CD14-positive monocyte (primary cell): ENCODE data around the gene CADM1. TPM values are rescaled to one million over a fixed set of nuclear protein-coding genes. Genes with fewer than 3 reads are reported as not detected.

Experiments
- DNase-seq, 3 donors: peaks; one replicate each; pipeline ENCODE4 v3.0.0-alpha.2; 2011 to 2022
- H2AFZ ChIP-seq: 2 replicates; pipeline ENCODE4 v1.6.0; 2012; ENCODE audit warnings: mild to moderate bottlenecking, low read depth, low read length, inconsistent platforms; ENCODE audit not compliant: insufficient read depth, poor library complexity, severe bottlenecking
- H3K27ac ChIP-seq, 2 donors: 1 replicate in 1 of 2; 2 replicates in 1 of 2; pipeline ENCODE4 v1.5.1; 2012 to 2013; ENCODE audit warnings: low read length in 2 of 2, control low read depth in 1 of 2, inconsistent platforms in 1 of 2, low read depth in 1 of 2, mild to moderate bottlenecking in 1 of 2
- H3K27me3 ChIP-seq, 2 donors: one replicate each; pipeline versions ENCODE4 v1.6.0 to v1.6.1; 2011 to 2013; ENCODE audit warnings: low read length in 2 of 2; ENCODE audit not compliant: control insufficient read depth in 2 of 2, insufficient read depth in 2 of 2
- H3K36me3 ChIP-seq, 2 donors: replicated peaks in 1 of 2; 1 replicate in 1 of 2; 2 replicates in 1 of 2; pipeline versions ENCODE4 v1.5.1 to v1.6.1; 2012 to 2013; ENCODE audit warnings: low read length in 2 of 2, control low read depth in 1 of 2, inconsistent platforms in 1 of 2, mild to moderate bottlenecking in 1 of 2; ENCODE audit not compliant: insufficient read depth in 2 of 2, control insufficient read depth in 1 of 2
- H3K4me1 ChIP-seq, 2 donors: 1 replicate in 1 of 2; 2 replicates in 1 of 2; pipeline versions ENCODE4 v1.5.1 to v1.6.1; 2012 to 2013; ENCODE audit warnings: low read length in 2 of 2, control low read depth in 1 of 2, inconsistent platforms in 1 of 2, mild to moderate bottlenecking in 1 of 2, moderate library complexity in 1 of 2; ENCODE audit not compliant: insufficient read depth in 2 of 2, control insufficient read depth in 1 of 2
- H3K4me2 ChIP-seq: replicated peaks from 2 replicates; pipeline ENCODE3; 2012; ENCODE audit warnings: low read length, moderate library complexity, mild to moderate bottlenecking; ENCODE audit not compliant: poor library complexity, severe bottlenecking; ENCODE audit errors: extremely low read depth
- H3K4me3 ChIP-seq, 3 experiments: fragments of 200-600 bp in 1 of 3; sonication (generic) in 1 of 3; replicated peaks in 1 of 3; 1 replicate in 2 of 3; 2 replicates in 1 of 3; pipeline ENCODE4 v1.5.1; 2011 to 2013; ENCODE audit warnings: low read length in 3 of 3, mild to moderate bottlenecking in 3 of 3, control low read depth in 2 of 3, low read depth in 2 of 3, inconsistent platforms in 1 of 3, moderate library complexity in 1 of 3
- H3K79me2 ChIP-seq: 2 replicates; pipeline ENCODE4 v1.6.0; 2012; ENCODE audit warnings: mild to moderate bottlenecking, control low read depth, inconsistent platforms, low read length, moderate library complexity; ENCODE audit not compliant: insufficient read depth
- H3K9ac ChIP-seq: 2 replicates; pipeline ENCODE4 v1.6.0; 2017; ENCODE audit warnings: low read length, mild to moderate bottlenecking; ENCODE audit not compliant: insufficient read depth, poor library complexity, severe bottlenecking
- H3K9me3 ChIP-seq, 2 donors: replicated peaks in 1 of 2; 1 replicate in 1 of 2; 2 replicates in 1 of 2; pipeline versions ENCODE4 v1.5.1 to v1.6.1; 2012 to 2013; ENCODE audit warnings: low read length in 2 of 2, control low read depth in 1 of 2; ENCODE audit not compliant: control insufficient read depth in 1 of 2, insufficient read depth in 1 of 2
- H4K20me1 ChIP-seq: 2 replicates; pipeline ENCODE4 v1.6.0; 2012; ENCODE audit warnings: mild to moderate bottlenecking, low read length, control low read depth, moderate library complexity; ENCODE audit not compliant: insufficient read depth
- H3K27ac Mint-ChIP-seq, 7 donors: one replicate each; pipeline ENCODE4 v1.8.0; 2020; ENCODE audit warnings: mild to moderate bottlenecking in 7 of 7, mixed read lengths in 7 of 7, moderate library complexity in 6 of 7, inconsistent platforms in 2 of 7
- H3K27me3 Mint-ChIP-seq, 3 donors: one replicate each; pipeline ENCODE4 v1.8.0; 2021 to 2022; ENCODE audit warnings: low read depth in 3 of 3, mild to moderate bottlenecking in 3 of 3, mixed read lengths in 3 of 3, moderate library complexity in 3 of 3, inconsistent platforms in 1 of 3
- H3K36me3 Mint-ChIP-seq, 2 donors: one replicate each; pipeline ENCODE4 v1.8.0; 2020; ENCODE audit warnings: mixed read lengths in 2 of 2, inconsistent platforms in 1 of 2, mild to moderate bottlenecking in 1 of 2
- H3K4me1 Mint-ChIP-seq: one replicate; pipeline ENCODE4 v1.8.0; 2020; ENCODE audit warnings: mild to moderate bottlenecking, mixed read lengths
- H3K4me3 Mint-ChIP-seq, 2 donors: one replicate each; pipeline ENCODE4 v1.8.0; 2020; ENCODE audit warnings: mild to moderate bottlenecking in 2 of 2, mixed read lengths in 2 of 2, moderate library complexity in 1 of 2
- H3K9me3 Mint-ChIP-seq, 7 donors: one replicate each; pipeline ENCODE4 v1.8.0; 2020 to 2022; ENCODE audit warnings: mixed read lengths in 7 of 7, mild to moderate bottlenecking in 6 of 7, moderate library complexity in 6 of 7, inconsistent platforms in 2 of 7
- WGBS: methylation state at CpG from one replicate; pipeline ENCODE4 v1.1.5; 2013; ENCODE audit warnings: missing lambda C conversion rate; ENCODE audit not compliant: insufficient coverage; 5-methylcytosine and 5-hydroxymethylcytosine counted together
- intact Hi-C, 2 donors: fragments of 100-400 bp; cut with micrococcal nuclease; formaldehyde crosslinking; loops; one replicate each; pipeline versions ENCODE4 v1.15.0 to v1.15.1; 2023
- polyA plus RNA-seq, 3 donors: library from polyadenylated mRNA; depleted of rRNA in 1 of 3; unstranded in 2 of 3; stranded (reverse) in 1 of 3; fragments of 300-500 nt in 2 of 3; fragments of >200 nt in 1 of 3; fragmentation: Illumina TruSeq in 2 of 3; gene quantifications; 1 replicate in 2 of 3; 2 replicates in 1 of 3; pipeline ENCODE4 v1.2.3, GENCODE V29; 2012 to 2021
- TF ChIP-seq, protein P1 (sequence below): fragments of 200-600 bp; IDR thresholded peaks from one replicate; pipeline ENCODE4 v1.8.0; 2022; ENCODE audit warnings: antibody characterized with exemption, mild to moderate bottlenecking

The CADM1 gene
- polyA plus RNA-seq, 3 donors, result not detected

DNA sequence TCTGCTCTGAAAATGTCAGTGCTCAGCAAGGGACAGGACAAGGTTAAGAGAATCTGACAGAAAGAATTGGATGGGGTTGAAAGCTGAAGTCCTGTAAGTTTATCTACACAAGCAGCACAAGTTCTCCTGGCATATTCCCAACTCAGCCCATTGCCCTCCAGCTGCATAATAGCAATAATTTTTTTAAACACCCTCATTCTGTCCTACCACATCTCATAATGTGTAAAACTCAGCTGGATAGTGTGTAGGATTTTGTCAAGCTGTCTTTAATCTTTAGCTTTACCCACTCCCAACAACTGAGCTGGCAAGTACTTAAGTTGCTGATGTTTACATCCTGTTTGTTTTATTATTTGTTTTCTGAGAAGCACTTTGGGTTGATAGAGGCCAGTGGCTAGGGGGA lies 158.9 kb downstream of the CADM1 start:
- TF ChIP-seq, protein P1, sequence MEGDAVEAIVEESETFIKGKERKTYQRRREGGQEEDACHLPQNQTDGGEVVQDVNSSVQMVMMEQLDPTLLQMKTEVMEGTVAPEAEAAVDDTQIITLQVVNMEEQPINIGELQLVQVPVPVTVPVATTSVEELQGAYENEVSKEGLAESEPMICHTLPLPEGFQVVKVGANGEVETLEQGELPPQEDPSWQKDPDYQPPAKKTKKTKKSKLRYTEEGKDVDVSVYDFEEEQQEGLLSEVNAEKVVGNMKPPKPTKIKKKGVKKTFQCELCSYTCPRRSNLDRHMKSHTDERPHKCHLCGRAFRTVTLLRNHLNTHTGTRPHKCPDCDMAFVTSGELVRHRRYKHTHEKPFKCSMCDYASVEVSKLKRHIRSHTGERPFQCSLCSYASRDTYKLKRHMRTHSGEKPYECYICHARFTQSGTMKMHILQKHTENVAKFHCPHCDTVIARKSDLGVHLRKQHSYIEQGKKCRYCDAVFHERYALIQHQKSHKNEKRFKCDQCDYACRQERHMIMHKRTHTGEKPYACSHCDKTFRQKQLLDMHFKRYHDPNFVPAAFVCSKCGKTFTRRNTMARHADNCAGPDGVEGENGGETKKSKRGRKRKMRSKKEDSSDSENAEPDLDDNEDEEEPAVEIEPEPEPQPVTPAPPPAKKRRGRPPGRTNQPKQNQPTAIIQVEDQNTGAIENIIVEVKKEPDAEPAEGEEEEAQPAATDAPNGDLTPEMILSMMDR, result no peak

DNA sequence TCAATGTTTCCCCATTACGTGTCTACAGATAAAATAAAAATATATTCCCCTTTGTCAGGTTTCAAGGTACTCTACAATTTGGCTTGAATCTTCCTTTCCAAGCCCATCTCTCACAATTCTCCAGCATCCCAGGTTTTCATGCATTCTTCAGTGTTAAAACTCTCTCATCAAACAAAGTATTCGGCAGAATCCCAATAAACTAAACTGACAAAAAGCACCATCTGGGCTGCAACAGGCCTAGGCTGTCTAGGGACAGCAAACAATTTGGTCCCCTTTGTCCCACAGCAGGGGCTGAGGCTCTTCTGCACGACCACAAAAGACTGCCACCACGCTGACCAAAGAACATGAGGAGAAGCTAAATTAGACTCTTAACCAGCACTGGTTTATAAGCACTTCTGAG lies 159.4 kb downstream of the CADM1 start:
- peaks cover 0 to 9% (median 2%) of the 10 kb centered on the region in 3 donors for H3K27me3 Mint-ChIP-seq
- H3K4me1 ChIP-seq, result no peaks in the 10 kb centered on the region
- no peaks in the 10 kb centered on the region for H3K79me2 ChIP-seq
- no peak overlapping the region for H3K4me2 ChIP-seq
- TF ChIP-seq, protein P1, result no peak
- no peak overlapping the region for H3K27ac ChIP-seq
- H3K9me3 Mint-ChIP-seq, result no peaks in the 10 kb centered on the region
- H3K36me3 Mint-ChIP-seq, result no peaks in the 10 kb centered on the region
- H3K27ac Mint-ChIP-seq, result no peak overlapping the region
- DNase-seq, result no peak
- H3K9ac ChIP-seq, result no peak overlapping the region
- H3K9me3 ChIP-seq, result no peaks in the 10 kb centered on the region
- no peak overlapping the region for H3K4me3 Mint-ChIP-seq
- H3K27me3 ChIP-seq, result no peaks in the 10 kb centered on the region
- H3K4me3 ChIP-seq, result no peak overlapping the region
- H4K20me1 ChIP-seq, result no peaks in the 10 kb centered on the region
- H3K36me3 ChIP-seq, result no peaks in the 10 kb centered on the region
- no peak overlapping the region for H2AFZ ChIP-seq
- intact Hi-C loops, result no loop called here
- H3K4me1 Mint-ChIP-seq, result no peaks in the 10 kb centered on the region
- 100% methylated on average over 1 of the region's 4 CpGs for WGBS

More for the DNA sequence above, 158.9 kb downstream of the CADM1 start:
- Mint-ChIP-seq H3K27me3 (peaks cover 0 to 9% (median 2%) of the 10 kb centered on the region in 3 donors), H3K27ac (no peak overlapping the region), H3K36me3 (no peaks in the 10 kb centered on the region), H3K9me3 (no peaks in the 10 kb centered on the region), H3K4me3 (no peak overlapping the region), H3K4me1 (no peaks in the 10 kb centered on the region)
- H3K9me3 ChIP-seq, result no peaks in the 10 kb centered on the region
- H3K4me2 ChIP-seq, result no peak overlapping the region
- H3K27me3 ChIP-seq, result no peaks in the 10 kb centered on the region
- H2AFZ ChIP-seq, result no peak overlapping the region
- DNase-seq, result no peak
- no peaks in the 10 kb centered on the region for H3K4me1 ChIP-seq
- H3K36me3 ChIP-seq, result no peaks in the 10 kb centered on the region
- no peaks in the 10 kb centered on the region for H4K20me1 ChIP-seq
- no peaks in the 10 kb centered on the region for H3K79me2 ChIP-seq
- H3K4me3 ChIP-seq, result no peak overlapping the region
- intact Hi-C loops, result no loop called here
- H3K27ac ChIP-seq, result no peak overlapping the region
- H3K9ac ChIP-seq, result no peak overlapping the region
